NCI-H2107 treated with DMSO at 0.1 percent for 48 hours (cell line): ENCODE data around the gene UBAP2L.
"Not testable (repeated sequence)": the region's sequence is repeated elsewhere in the genome, so short reads cannot be mapped to it uniquely, and the experiment has no call there.

Experiments
- DNase-seq: peaks from one replicate; lab custom pipeline; 2025; ENCODE audit not compliant: unreplicated experiment; lab: John Stamatoyannopoulos, UW

The UBAP2L gene

GRCh38 chr1:154307670-154308270 lies 87.0 kb downstream of the UBAP2L start:
- DNase-seq = not testable (repeated sequence)

- DNase-seq = not testable (repeated sequence)
Observed at GRCh38 chr1:154309136-154309535, 88.4 kb downstream of the UBAP2L start.

- DNase-seq = not testable (repeated sequence)
Observed at GRCh38 chr1:154312229-154313065, 91.7 kb downstream of the UBAP2L start.

- DNase-seq = no peak
Observed at GRCh38 chr1:154313066-154313356, 92.3 kb downstream of the UBAP2L start.

GRCh38 chr1:154314226-154314625 lies 93.5 kb downstream of the UBAP2L start:
- not testable (repeated sequence) for DNase-seq

GRCh38 chr1:154316704-154317103 lies 95.9 kb downstream of the UBAP2L start:
- no peak for DNase-seq

- no peak for DNase-seq
Observed at GRCh38 chr1:154318386-154318785, 97.6 kb downstream of the UBAP2L start.
